ENCODE data around the gene ATG7. TPM values are rescaled to one million over a fixed set of nuclear protein-coding genes. Genes with fewer than 3 reads are reported as not detected.
"Not testable (repeated sequence)": the region's sequence is repeated elsewhere in the genome, so short reads cannot be mapped to it uniquely, and the experiment has no call there.

Gene ATG7
- total RNA-seq, 1 donor from 2014 or later = 23.0 TPM

- Mint-ChIP-seq H3K4me1 (ENCODE audit: low read depth, unreplicated experiment) (peaks cover 29% of the 10 kb centered on the region), H3K27ac (ENCODE audit: unreplicated experiment) (peak overlapping the region; percentile 96), H3K9me3 (ENCODE audit: unreplicated experiment) (no peaks in the 10 kb centered on the region), H3K4me3 (ENCODE audit: unreplicated experiment) (peak overlapping the region; percentile 36), H3K36me3 (ENCODE audit: unreplicated experiment) (no peaks in the 10 kb centered on the region), H3K27me3 (ENCODE audit: unreplicated experiment) (peaks cover 3% of the 10 kb centered on the region)
- no peak for TF ChIP-seq CTCF (IDR thresholded peaks at IDR 0.05; ENCODE audit: partially characterized antibody, unreplicated experiment)
- DNase-seq = no peak
These were observed 318.8 kb downstream of the ATG7 start for GRCh38 chr3:11591002-11591355.

GRCh38 chr3:11591391-11592282 lies 319.4 kb downstream of the ATG7 start:
- Mint-ChIP-seq H3K4me3 (ENCODE audit: unreplicated experiment) (peak overlapping the region; percentile 36), H3K4me1 (ENCODE audit: low read depth, unreplicated experiment) (peaks cover 29% of the 10 kb centered on the region), H3K36me3 (ENCODE audit: unreplicated experiment) (no peaks in the 10 kb centered on the region), H3K27ac (ENCODE audit: unreplicated experiment) (peak overlapping the region; percentile 96), H3K9me3 (ENCODE audit: unreplicated experiment) (no peaks in the 10 kb centered on the region), H3K27me3 (ENCODE audit: unreplicated experiment) (peaks cover 3% of the 10 kb centered on the region)
- TF ChIP-seq CTCF (IDR thresholded peaks at IDR 0.05; ENCODE audit: partially characterized antibody, unreplicated experiment) = no peak
- no peak for DNase-seq

- no peaks in the 10 kb centered on the region for H3K36me3 Mint-ChIP-seq (ENCODE audit: unreplicated experiment)
- H3K27ac Mint-ChIP-seq (ENCODE audit: unreplicated experiment) = peak overlapping the region; percentile 18
- no peak for TF ChIP-seq CTCF (IDR thresholded peaks at IDR 0.05; ENCODE audit: partially characterized antibody, unreplicated experiment)
- no peak for DNase-seq
- peaks cover 29% of the 10 kb centered on the region for H3K4me1 Mint-ChIP-seq (ENCODE audit: low read depth, unreplicated experiment)
- no peak overlapping the region for H3K4me3 Mint-ChIP-seq (ENCODE audit: unreplicated experiment)
- H3K27me3 Mint-ChIP-seq (ENCODE audit: unreplicated experiment) = peaks cover 3% of the 10 kb centered on the region
- H3K9me3 Mint-ChIP-seq (ENCODE audit: unreplicated experiment) = no peaks in the 10 kb centered on the region
These were observed 320.5 kb downstream of the ATG7 start for GRCh38 chr3:11592445-11593298.

DNA sequence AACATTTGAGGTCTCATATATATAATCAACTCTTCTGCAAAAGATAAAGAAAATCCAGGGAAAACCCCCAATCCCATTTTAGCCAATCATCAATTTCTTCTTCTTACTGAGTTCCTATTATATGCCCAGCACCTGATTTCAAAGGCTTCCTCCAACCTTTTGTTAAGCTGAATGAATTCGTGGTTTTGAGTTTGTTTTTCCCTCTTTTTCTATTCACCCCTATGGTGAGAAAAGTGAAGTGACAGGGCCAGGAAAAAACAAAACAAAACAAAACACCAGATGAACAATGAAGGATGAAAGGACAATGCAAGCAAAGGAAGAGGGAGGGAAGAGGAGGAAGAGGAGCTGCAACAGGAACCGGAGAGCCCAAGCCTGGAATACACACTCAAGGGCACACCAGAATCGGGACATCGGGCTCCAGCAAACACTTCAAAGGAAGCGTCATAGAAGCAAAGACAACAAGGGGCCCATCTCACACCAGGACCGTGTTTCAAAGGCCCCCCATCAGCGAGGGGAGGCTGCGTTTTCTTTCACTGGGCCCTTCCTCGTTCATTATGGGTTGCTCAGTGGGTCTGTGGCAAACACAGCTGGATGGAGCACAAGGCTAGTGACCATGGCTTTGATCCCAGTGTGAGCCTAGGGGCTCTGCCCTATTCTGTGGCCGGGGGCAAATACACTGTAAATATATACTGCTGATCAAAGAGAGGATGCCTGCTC lies 321.3 kb downstream of the ATG7 start:
- TF ChIP-seq CTCF (IDR thresholded peaks at IDR 0.05; ENCODE audit: partially characterized antibody, unreplicated experiment) = no peak
- Mint-ChIP-seq H3K9me3 (ENCODE audit: unreplicated experiment) (peaks cover 2% of the 10 kb centered on the region), H3K4me3 (ENCODE audit: unreplicated experiment) (no peak overlapping the region), H3K4me1 (ENCODE audit: low read depth, unreplicated experiment) (peaks cover 29% of the 10 kb centered on the region), H3K27me3 (ENCODE audit: unreplicated experiment) (peaks cover 2% of the 10 kb centered on the region), H3K27ac (ENCODE audit: unreplicated experiment) (no peak overlapping the region), H3K36me3 (ENCODE audit: unreplicated experiment) (no peaks in the 10 kb centered on the region)
- DNase-seq = no peak

DNA sequence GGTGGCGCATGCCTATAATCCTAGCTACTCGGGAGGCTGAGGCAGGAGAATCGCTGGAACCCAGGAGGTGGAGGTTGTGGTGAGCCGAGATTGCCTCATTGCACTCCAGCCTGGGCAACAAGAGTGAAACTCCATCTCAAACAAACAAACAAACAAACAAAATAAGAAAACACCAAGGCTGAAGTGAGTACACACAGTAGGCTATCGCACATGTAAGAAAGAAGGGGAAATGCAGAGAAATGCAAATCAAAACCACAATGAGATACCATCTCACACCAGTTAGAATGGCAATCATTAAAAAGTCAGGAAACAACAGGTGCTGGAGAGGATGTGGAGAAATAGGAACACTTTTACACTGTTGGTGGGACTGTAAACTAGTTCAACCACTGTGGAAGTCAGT lies 322.8 kb downstream of the ATG7 start:
- not testable (repeated sequence) for H3K4me3 Mint-ChIP-seq (ENCODE audit: unreplicated experiment); H3K27me3 Mint-ChIP-seq (ENCODE audit: unreplicated experiment); H3K27ac Mint-ChIP-seq (ENCODE audit: unreplicated experiment); H3K36me3 Mint-ChIP-seq (ENCODE audit: unreplicated experiment); DNase-seq; H3K9me3 Mint-ChIP-seq (ENCODE audit: unreplicated experiment)
- H3K4me1 Mint-ChIP-seq (ENCODE audit: low read depth, unreplicated experiment) = peaks cover 27% of the 10 kb centered on the region
